K562 (cell line): ENCODE measurements around the gene PLD6.

Source experiments
- BACH1 ChIP-seq: fragments of 200-800 bp; sonication (Bioruptor generic); IDR thresholded peaks from 2 replicates; pipeline ENCODE4 v1.6.1; 2016; ENCODE audit warnings: missing genetic modification characterization, missing compliant biosample characterization
- CTCF ChIP-seq, 3 experiments: IDR thresholded peaks in 2 of 3; conservative IDR thresholded peaks in 1 of 3; 2 replicates each; pipeline ENCODE4 v1.5.1; 2011 to 2012; ENCODE audit warnings: low read length in 3 of 3, mild to moderate bottlenecking in 3 of 3, control low read depth in 2 of 3, improper control_type of control experiment in 1 of 3, inconsistent platforms in 1 of 3, low read depth in 1 of 3, mixed read lengths in 1 of 3, moderate library complexity in 1 of 3; ENCODE audit not compliant: insufficient read depth in 2 of 3
- HLTF ChIP-seq: fragments of 450-650 bp; IDR thresholded peaks from 2 replicates; pipeline ENCODE4 v1.6.1; 2016
- JUND ChIP-seq, 2 experiments: IDR thresholded peaks; 2 replicates in 1 of 2; 3 replicates in 1 of 2; pipeline ENCODE4 v1.6.1; 2011; ENCODE audit warnings: borderline replicate concordance in 2 of 2, low read depth in 2 of 2, low read length in 2 of 2, improper control_type of control experiment in 1 of 2, missing biosample characterization in 1 of 2, missing genetic modification characterization in 1 of 2, missing genetic modification reagents in 1 of 2
- MAZ ChIP-seq, 2 experiments: fragments of 450-650 bp in 1 of 2; sonication (generic) in 1 of 2; formaldehyde crosslinking; IDR thresholded peaks in 1 of 2; conservative IDR thresholded peaks in 1 of 2; 2 replicates each; pipeline versions ENCODE4 v1.4.0 to v1.5.0; 2020; ENCODE audit warnings: mild to moderate bottlenecking in 1 of 2, missing genetic modification reagents in 1 of 2
- MNT ChIP-seq, 2 experiments: fragments of 450-650 bp; conservative IDR thresholded peaks; 2 replicates each; pipeline ENCODE4 v1.6.1; 2017; ENCODE audit warnings: mild to moderate bottlenecking in 2 of 2, moderate library complexity in 2 of 2
- NONO ChIP-seq, 2 experiments: fragments of 200-400 bp in 1 of 2; fragments of 450-650 bp in 1 of 2; formaldehyde crosslinking in 1 of 2; IDR thresholded peaks; 2 replicates each; pipeline ENCODE4 v1.6.1; 2017; ENCODE audit warnings: low read depth in 2 of 2, mild to moderate bottlenecking in 2 of 2, moderate library complexity in 2 of 2, low read length in 1 of 2
- POLR2AphosphoS2 ChIP-seq: IDR thresholded peaks from 2 replicates; pipeline ENCODE4 v1.6.1; 2012; ENCODE audit warnings: low read length, improper control_type of control experiment
- RAD21 ChIP-seq, 2 experiments: fragments of 250-450 bp in 1 of 2; fragments of 450-650 bp in 1 of 2; sonication (Bioruptor Pico) in 1 of 2; formaldehyde crosslinking in 1 of 2; IDR thresholded peaks in 1 of 2; conservative IDR thresholded peaks in 1 of 2; 2 replicates each; pipeline versions ENCODE4 v1.4.0 to v1.8.0; 2020 to 2022; ENCODE audit warnings: mild to moderate bottlenecking in 2 of 2, moderate library complexity in 1 of 2
- SAFB ChIP-seq: fragments of 200-400 bp; formaldehyde crosslinking; IDR thresholded peaks from 2 replicates; pipeline ENCODE4 v1.6.1; 2017; ENCODE audit warnings: low read depth, low read length, borderline replicate concordance
- YY1 ChIP-seq, 3 experiments: IDR thresholded peaks; 2 replicates each; pipeline ENCODE4 v1.6.1; 2011; ENCODE audit warnings: low read length in 2 of 3, mild to moderate bottlenecking in 2 of 3, moderate library complexity in 2 of 3, borderline replicate concordance in 1 of 3, control low read depth in 1 of 3, low read depth in 1 of 3; ENCODE audit not compliant: insufficient read depth in 3 of 3, insufficient replicate concordance in 2 of 3, control insufficient read depth in 1 of 3, insufficient read length in 1 of 3; ENCODE audit errors: extremely low read depth in 1 of 3
- ZNF76 ChIP-seq: fragments of 250-450 bp; sonication (Bioruptor Pico); IDR thresholded peaks from 2 replicates; pipeline ENCODE4 v1.4.0; 2020; ENCODE audit warnings: mild to moderate bottlenecking, moderate library complexity, borderline replicate concordance
- TF ChIP-seq, protein P1 (sequence below): sonication (generic); formaldehyde crosslinking; IDR thresholded peaks from 2 replicates; pipeline ENCODE4 v1.9.0; 2022; ENCODE audit warnings: mild to moderate bottlenecking, missing genetic modification reagents

DNA sequence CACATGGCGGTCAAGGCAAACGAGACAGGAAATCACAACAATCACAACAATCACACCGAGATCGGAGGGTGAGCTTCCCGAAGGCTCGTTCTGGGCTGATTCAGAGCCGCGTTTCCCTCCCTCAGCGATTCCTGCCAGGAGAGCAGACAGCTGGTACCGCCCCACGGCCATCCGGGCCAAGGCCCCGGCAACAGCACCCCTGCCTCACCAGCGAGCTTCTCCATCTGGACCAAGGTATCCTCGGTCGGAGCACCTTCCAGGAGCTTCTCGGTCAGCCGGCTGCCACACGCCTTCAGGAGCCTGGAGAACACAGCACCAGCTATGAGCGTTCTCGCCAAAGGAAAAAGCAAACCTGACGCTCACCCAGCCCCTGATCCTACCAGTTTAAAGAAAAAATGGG is 15.2 kb upstream of the PLD6 start:
- no peak for TF ChIP-seq CTCF (IDR thresholded peaks at IDR 0.05 in 2 of 3, conservative IDR thresholded peaks at IDR 0.05 in 1 of 3; ENCODE audit: insufficient read depth in 2 of 3, low read depth in 1 of 3, low read length in 3 of 3)
- TF ChIP-seq RAD21 (CRISPR knock-in tag; conservative IDR thresholded peaks at IDR 0.05 in 1 of 2, IDR thresholded peaks at IDR 0.05 in 1 of 2): no peak
- TF ChIP-seq MAZ (CRISPR knock-in tag; conservative IDR thresholded peaks at IDR 0.05 in 1 of 2, IDR thresholded peaks at IDR 0.05 in 1 of 2): no peak
- no peak for TF ChIP-seq ZNF76
- TF ChIP-seq YY1 (IDR thresholded peaks at IDR 0.05; ENCODE audit: borderline replicate concordance in 1 of 3, control insufficient read depth in 1 of 3, extremely low read depth in 1 of 3, insufficient read depth in 3 of 3, insufficient read length in 1 of 3, insufficient replicate concordance in 2 of 3, low read depth in 1 of 3, low read length in 2 of 3): no peak
- no peak for TF ChIP-seq JUND (IDR thresholded peaks at IDR 0.05; ENCODE audit: borderline replicate concordance, low read depth, low read length)
- no peak for TF ChIP-seq JUND (tag; IDR thresholded peaks at IDR 0.05; ENCODE audit: borderline replicate concordance, low read depth, low read length)
- TF ChIP-seq, protein P1, sequence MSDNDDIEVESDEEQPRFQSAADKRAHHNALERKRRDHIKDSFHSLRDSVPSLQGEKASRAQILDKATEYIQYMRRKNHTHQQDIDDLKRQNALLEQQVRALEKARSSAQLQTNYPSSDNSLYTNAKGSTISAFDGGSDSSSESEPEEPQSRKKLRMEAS (CRISPR knock-in tag): no peak
- no peak for TF ChIP-seq BACH1 (tag)
- TF ChIP-seq HLTF: no peak
- no peak for TF ChIP-seq NONO (IDR thresholded peaks at IDR 0.05; ENCODE audit: low read depth in 2 of 2, low read length in 1 of 2)
- no peak for TF ChIP-seq SAFB
- no peak for TF ChIP-seq POLR2AphosphoS2
- TF ChIP-seq MNT (conservative IDR thresholded peaks at IDR 0.05): no peak
